Fibroblast of skin of scalp (primary cell): ENCODE measurements around the gene TERB2. TPM values are rescaled to one million over a fixed set of nuclear protein-coding genes. Genes with fewer than 3 reads are reported as not detected.
"Not testable (repeated sequence)": the region's sequence is repeated elsewhere in the genome, so short reads cannot be mapped to it uniquely, and the experiment has no call there.

Experiments
- DNase-seq: peaks from one replicate; pipeline ENCODE4 v3.0.0-alpha.2; 2013
- polyA plus RNA-seq, 2 experiments: library from polyadenylated mRNA; unstranded; fragments of 120-200 nt; gene quantifications; one replicate each; pipeline ENCODE4 v1.2.1, GENCODE V29; 2013; ENCODE audit not compliant: insufficient read length in 2 of 2

The TERB2 gene, protein sequence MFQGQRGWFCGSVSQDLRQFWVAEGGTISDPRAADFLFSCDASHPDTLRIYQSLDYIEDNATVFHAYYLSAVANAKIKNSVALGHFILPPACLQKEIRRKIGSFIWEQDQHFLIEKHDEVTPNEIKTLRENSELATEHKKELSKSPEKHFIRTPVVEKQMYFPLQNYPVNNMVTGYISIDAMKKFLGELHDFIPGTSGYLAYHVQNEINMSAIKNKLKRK
- polyA plus RNA-seq (2013, experiment 1 of 2; ENCODE audit: insufficient read length): not detected
- not detected for polyA plus RNA-seq (2013, experiment 2 of 2; ENCODE audit: insufficient read length)

DNA sequence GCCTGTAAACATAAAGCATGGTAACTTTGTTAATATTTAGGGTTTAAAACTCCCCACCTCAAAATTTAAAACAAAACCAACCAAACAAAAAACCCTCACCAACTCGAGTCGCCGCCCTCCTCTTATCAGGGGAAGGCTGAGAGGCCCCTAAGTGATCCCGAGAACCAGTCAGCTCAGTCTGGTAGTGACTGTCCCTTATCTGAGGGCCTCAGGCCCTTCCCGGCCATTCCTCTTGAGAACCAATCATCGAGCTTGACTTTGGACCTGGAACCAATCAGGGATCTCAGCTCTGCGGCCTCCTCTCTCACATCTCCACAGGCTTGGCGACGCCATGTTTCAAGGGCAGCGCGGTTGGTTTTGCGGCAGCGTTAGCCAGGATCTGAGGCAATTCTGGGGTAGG is at the start of gene TERB2:
Gene TERB2 (plus strand): TSS at position 300 of the 400 bp plus-strand sequence. CDS start 32 bp downstream, at position 332.
- no peak for DNase-seq

DNA sequence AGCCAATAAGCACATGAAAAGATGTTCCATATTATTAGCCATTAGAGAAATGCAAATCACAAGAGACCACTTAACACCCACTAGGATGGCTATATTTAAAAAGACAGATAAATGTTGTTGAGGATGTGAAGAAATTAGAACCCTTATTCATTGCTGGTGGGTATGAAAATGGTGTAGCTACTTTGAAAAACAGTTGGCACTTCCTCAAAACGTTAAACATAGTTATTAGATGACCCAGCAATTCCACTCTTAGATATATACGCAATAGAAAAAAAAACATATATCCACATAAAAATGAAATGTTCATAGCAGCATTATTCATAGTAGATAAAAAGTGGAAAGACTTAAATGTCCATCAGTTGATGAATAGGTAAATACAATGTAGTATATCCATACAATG is 47.1 kb upstream of the TERB2 start:
- no peak for DNase-seq

DNA sequence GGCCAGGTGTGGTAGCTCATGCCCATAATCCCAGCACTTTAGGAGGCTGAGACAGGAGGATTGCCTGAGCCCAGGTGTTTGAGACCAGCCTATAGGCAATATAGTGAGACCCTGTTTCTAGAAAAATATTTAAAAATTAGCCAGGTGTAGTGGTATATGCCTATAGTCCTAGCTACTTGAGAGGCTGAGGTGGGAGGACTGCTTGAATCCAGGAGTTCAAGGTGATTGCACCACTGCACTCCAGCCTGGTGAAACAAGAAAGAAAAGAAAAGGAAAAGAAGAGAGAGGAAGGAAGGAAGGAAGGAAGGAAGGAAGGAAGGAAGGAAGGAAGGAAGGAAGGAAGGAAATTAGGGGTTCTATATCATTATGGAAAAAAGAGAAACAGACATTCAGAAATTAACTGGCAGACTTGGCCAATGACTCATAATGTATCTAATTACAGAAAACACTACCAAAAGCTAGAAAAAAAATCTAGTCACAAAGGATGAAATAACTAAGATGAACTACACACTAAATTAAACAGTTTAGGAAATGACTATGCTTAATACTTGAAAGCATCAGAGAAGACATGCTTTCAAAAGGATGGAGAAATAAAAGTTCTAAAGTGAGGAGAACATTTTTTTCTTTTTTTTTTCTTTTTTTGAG is 45.4 kb upstream of the TERB2 start:
- DNase-seq: no peak

DNA sequence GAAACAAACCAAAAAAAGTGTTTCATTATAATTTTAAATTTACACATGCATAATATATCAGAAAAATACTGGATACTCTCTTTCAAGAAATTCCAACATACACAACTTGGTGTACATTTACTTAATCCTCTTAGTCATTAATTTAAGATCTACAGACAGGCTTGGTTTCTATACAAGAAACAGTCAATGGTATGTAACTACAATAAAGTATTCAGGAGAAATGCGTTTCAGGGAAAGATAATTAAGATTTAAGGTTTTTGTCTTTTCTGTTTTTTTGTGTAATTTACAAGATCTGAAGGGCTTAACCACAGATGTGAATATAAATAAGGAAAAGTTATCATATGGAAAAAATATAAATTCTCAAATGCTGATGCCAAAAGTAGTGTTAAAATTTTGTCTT is 44.3 kb upstream of the TERB2 start:
- not testable (repeated sequence) for DNase-seq

DNA sequence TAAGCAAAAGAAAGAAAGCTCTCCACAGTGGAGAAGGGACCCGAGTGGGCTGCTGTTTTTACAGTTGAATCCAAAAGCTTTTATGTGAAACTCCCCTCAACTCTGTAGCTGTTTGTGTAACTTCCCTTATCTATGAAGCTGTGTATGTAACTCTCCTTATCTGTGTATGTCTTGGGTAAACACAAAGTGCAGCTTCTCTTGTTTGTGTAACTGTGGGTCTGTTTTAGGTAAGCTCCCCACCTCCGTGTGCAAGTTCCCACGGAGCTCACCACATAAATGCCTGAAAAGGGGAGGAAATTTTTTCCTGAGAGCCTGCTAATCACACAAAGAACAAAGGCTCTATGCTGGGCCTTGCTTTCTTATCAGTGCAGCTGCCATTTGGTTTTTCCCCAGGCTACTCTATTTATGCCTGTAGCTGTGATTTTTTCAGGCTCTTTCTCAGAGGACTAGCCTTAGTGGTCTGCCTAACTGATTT is 43.5 kb upstream of the TERB2 start:
- not testable (repeated sequence) for DNase-seq

DNA sequence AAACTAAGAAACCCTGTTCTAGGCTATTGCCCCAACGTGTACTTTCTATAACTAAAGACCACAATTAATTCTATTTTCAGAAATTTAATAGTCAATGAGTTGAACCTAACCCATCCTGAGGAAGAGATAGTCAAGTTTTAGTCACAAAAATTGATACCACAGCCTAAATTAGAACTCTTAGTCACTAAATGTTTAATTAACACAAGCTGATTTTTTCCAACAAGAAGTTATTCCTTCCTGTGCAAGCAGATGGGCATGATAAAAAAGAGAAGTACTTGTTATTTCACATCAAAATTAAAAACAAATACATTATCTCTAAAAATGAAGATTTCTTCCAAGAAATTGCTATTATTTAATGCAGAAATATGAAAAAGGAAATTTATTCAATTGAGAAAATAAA is 38.4 kb upstream of the TERB2 start:
- no peak for DNase-seq

DNA sequence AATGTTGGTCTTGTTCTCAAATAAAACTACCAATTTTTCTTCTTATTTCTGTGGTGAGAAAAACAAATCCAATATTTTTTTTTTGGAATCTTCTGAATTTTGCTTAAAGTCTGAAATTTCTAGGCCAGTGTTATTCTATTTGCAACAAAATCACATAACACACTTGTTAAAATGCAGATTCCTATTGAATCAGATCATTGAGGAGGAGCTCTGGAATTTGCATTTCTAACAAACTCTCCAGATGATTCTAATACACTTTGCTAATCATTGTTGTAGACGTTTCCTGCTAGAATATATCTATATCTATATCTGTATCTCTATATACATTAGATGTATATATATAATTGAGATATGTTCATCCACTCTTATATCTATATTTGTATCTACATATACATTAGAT is 27.8 kb upstream of the TERB2 start:
- DNase-seq: not testable (repeated sequence)

DNA sequence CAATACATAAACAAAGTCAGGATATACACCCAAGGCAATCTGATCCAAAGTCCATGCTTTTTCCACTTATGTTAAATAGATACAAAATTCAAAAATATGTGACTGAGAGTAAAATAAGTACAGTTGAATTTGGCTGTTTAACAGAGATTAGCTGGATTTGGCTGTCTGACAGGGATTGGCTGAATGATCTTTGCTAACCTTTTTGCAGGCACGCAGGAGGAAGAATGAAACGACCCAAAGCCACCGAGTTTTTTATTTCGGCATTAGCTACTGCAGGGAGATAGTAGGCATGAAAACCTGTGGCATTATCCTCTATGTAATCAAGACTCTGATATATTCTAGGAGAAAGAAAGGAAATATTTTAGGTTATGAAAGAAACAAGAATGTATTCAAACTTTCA is 26.2 kb upstream of the TERB2 start:
- DNase-seq: not testable (repeated sequence)

DNA sequence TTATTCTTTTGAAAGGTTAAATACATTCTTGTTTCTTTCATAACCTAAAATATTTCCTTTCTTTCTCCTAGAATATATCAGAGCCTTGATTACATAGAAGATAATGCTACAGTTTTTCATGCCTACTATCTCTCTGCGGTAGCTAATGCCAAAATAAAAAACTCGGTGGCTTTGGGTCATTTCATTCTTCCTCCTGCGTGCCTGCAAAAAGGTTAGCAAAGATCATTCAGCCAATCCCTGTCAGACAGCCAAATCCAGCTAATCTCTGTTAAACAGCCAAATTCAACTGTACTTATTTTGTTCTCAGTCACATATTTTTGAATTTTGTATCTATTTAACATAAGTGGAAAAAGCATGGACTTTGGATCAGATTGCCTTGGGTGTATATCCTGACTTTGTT is 1.8 kb downstream of the TERB2 start:
- not testable (repeated sequence) for DNase-seq

DNA sequence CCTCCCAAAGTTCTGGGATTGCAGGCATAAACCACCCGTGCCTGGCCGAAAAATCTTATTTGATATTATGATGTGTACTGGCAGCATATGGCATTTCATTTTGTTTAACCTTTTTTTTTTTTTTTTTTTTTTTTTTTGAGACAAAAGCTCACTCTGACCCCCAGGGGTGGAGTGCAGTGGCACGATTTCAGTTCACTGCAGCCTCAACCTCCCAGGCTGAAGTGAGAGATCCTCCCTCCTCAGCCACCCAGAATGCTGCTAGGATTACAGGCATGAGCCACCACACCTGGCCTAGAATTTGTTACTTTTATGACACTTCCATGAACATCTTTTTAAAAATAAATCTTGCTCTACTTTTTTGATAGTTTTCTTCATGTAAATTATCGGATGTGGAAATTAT is 12.0 kb downstream of the TERB2 start:
- DNase-seq: no peak

DNA sequence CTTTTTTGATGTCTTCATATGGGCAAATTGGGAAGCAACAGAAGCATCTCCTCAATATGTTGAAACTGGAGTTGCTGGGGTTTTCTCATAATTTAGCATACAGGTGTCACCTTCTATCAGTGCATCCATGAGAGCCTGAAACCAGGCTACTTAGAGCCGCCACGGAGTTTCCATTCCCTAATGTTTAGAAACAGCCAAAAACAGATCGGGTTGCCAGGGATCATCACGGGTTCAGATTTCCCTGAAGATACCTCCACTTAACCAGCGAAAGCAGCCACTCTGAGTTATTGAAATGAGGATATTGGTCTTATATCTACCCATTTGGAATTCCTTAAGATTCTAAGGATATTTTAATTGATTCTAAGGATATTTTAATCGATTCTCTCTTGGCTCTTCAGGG is 14.5 kb downstream of the TERB2 start:
- DNase-seq: no peak

DNA sequence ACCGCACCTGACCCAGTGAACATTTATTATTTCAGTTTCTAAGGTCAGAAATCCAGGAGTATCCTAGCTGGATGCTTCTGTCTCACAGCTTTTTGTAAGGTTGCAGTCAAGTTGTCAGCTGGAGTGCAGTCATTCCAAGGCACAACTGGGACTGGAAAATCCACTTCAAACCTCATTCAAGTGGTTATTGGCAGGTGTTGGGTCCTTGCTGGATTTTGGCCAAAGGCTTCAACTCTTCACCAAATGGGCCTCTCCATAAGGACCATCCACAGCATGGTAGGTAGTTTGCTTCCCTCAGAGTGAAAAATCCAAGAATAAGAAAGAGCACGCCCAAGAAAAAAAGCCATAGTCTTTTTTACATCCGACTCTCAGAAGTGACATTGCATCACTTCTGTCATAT is 19.7 kb downstream of the TERB2 start:
- DNase-seq: not testable (repeated sequence)

DNA sequence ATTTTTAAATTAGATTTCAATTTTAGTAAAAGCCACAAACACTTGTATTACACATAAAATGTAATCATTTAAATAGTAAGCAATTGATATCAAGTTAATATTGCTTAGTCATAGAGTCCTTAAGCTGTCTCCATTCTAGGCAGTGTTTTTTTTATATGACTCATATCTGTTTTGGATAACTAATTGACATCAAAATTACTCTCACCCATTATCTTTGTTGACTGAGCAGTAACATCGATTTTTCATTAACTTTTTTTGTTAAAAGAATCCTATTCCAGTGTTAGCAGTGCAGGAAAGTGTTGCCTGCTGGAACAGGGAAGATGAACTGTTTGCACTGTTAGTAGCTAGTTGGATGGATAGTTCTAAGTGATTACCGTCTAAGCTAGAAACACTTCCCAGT is 21.3 kb downstream of the TERB2 start:
- not testable (repeated sequence) for DNase-seq

DNA sequence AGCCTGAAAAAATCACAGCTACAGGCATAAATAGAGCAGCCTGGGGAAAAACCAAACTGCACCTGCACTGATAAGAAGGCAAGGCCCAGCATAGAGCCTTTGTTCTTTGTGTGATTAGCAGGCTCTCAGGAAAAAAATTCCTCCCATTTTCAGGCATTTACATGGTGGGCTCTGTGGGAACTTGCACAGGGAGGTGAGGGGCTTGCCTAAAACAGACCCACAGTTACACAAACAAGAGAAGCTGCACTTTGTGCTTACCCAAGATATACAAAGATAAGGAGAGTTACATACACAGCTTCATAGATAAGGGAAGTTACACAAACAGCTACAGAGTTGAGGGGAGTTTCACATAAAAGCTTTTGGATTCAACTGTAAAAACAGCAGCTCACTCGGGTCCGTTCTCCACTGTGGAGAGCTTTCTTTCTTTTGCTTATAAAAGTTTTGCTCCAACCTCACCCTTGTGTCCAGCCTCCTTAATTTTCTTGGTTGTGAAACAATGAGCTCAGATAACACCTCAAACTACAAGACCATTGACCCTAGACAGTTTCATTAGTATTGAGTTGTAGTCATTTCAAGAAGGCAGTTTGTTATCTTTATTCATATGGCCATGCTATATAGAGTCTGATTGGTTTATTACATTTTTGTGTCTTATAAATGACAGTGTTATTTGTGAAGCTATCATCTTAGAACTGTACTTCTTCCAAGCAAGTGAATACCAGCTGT is 23.3 kb downstream of the TERB2 start:
- DNase-seq: not testable (repeated sequence)

DNA sequence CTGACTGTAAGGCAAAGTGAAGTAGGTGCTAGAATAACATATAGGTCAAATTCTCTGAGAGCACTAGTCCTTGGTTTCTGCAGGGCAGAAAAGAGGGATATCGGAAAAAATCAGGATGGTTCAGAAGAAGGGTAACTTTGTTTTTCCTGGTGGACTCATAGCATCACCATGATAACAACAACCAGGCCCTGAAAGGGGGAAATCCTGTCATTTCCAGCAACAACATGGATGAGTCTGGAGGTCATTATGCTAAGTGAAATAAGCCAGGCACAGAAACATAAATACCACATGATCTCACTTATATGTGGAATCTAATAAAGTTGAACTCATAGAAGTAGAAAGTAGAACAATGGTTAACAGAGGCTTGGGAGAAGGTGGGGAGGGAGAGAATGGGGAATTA is 27.7 kb downstream of the TERB2 start:
- DNase-seq: not testable (repeated sequence)

DNA sequence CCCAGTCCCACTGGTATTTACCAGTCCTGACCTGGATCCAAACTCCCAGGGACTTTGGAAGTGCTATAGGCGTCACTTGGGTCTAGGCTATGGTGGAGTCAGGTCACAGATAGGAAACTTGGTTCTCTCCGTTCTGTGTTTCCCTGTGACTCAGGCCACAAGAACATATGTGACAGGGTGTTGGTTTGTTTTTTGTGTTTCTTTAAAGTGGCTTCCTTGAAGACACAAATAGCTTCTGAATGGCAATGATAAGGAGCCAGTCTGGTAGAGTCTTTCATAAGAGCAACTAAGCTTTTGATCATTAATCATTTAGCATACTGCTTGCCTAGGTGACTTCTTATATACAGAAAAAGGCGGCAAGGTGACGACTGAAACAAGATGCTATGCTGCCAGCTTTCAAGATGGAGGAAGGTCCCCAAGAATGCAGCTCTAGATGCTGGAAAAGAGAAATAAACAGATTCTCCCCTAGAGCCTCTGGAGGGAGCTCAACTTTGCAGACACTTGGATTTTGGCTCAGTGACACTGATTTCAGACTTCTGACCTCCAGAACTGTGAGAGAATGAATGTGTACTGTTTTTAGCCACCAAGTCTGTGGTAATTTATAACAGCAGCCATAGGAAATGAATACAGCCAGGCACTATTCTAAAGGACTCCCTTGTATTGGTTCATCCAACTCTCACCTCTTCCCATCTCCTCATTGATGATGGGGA is 30.0 kb downstream of the TERB2 start:
- not testable (repeated sequence) for DNase-seq

DNA sequence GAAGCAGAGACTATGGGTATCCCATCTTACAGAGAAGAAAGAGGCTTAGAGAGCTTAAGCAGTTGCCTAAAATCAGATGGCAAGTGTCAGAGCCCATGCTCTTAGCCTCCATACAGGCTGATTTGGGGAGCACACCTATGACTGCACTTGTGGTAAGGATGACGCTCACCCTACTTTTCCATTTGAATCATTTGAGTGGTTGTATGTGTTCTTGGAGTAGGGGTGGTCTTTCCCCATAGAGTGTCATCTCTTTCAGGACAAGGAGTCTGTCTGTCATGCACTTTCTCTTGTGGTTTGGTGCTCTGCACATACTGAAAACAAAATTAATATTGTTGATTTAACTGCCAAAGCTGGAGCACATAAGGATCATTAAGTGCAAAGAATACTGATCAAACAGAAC is 31.2 kb downstream of the TERB2 start:
- DNase-seq: not testable (repeated sequence)

DNA sequence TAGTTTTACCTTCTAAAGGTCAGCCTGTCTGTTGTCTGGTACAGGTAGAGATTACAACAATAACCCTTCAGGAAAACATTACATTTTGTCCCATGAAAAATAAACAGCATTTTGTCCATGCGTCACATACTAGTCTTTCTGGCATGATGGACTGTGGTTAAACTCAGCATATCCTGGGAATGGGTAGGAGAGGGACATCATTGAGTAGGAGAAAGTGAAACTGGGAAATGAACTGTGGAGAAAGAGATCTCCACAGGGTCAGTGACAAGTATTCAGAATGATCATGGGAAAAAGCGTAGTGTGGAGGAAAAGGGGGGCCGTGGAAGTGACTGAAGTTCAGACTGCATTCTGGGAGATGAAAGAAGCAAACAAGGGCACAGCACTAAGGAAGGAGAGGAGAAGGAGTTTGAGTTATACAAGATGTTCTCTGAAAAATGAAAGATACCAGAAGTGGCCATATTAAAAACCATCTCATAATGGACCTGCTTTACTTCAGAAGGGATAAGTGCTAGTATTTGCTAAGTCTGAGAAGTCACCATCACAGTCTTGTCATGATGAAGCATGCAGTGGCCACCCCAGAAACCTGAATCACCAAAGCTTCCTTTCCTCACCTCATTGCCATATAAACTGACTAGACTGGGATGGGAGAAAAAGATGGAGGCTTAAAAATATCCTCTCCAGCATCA is 31.8 kb downstream of the TERB2 start:
- DNase-seq: not testable (repeated sequence)

DNA sequence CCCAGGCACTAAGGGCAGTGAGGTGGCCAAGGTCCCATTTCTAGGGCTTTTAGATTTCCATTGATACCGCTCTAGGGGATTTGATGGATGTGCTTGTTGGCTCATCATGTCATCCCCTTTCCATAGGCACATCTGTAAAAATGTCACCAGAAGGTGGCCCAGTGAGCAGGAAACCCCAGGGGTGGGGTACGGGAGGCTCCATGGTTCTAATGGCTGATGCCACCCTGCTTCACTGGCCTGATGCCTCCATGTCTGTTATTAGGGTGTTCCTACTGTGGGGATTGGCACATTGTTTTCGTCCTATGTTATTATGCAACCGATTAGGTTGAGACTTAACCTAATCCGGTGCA is 32.4 kb downstream of the TERB2 start:
- not testable (repeated sequence) for DNase-seq

DNA sequence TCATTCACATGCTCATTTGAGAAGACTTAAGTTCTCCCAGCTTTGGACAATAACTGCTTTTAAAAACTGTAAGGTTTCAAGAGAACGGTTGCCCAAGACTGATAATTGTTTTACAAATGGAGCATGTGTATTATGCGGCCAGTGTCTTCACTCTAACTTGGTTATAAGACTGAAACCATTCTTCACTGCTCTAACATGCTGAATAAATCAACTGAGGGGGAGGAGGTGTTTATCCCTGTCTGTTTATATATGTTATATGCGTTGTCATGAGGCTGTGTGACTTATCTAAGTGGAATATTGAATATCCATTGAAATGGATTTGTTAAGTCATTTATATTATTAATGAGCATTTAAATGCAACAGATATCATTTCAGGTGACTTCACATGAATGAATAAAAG is 41.1 kb downstream of the TERB2 start:
- not testable (repeated sequence) for DNase-seq

DNA sequence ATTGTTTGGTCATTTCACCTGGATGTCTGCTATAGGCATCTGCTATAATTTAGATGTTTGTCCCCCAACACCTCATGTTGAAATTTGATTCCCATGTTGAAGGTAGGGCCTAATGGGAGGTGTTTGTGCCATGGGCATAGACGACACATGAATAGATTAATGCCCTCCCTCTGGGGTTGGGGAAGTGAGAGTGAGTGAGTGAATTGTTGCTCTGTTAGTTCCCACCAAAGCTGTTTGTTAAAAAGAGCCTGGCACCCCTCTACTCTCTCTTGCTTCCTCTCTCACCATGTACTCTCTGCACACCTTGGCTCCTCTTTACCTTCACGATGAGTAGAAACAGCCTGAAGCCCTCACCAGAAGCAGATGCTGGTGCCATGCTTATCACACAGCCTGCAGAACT is 42.6 kb downstream of the TERB2 start:
- no peak for DNase-seq

DNA sequence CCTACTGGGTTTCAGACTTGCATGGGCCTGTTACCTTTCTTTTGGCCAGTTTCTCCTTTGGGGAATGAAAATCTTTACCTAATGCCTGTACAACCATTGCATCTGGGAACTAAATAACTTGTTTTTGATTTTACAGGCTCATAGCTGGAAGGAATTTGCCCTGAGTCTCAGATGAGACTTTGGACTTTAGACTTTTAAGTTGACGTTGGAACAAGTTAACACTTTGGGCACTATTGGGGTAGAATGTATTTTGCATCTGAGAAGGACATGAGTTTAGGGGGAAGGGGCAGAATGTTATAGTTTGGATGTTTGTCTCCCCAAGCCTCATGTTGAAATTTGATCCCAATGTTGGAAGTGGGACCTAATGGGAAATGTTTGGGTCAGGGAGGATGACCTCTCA is 44.7 kb downstream of the TERB2 start:
- not testable (repeated sequence) for DNase-seq
